Endodermal cell (in vitro differentiated cells): ENCODE measurements around the gene CAP2. TPM values are rescaled to one million over a fixed set of nuclear protein-coding genes. Genes with fewer than 3 reads are reported as not detected.

Experiments
- DNase-seq: peaks from one replicate; pipeline ENCODE4 v3.0.0-alpha.2; 2017
- H3K27ac ChIP-seq: 2 replicates; pipeline ENCODE4 v1.5.1; 2013; ENCODE audit warnings: mild to moderate bottlenecking, low read depth, low read length, moderate library complexity
- H3K27me3 ChIP-seq: 2 replicates; pipeline ENCODE4 v1.6.1; 2013; ENCODE audit warnings: mild to moderate bottlenecking, low read length, moderate library complexity; ENCODE audit not compliant: insufficient read depth, control insufficient read depth, poor library complexity, severe bottlenecking
- H3K36me3 ChIP-seq: 2 replicates; pipeline ENCODE4 v1.7.0; 2013; ENCODE audit warnings: mild to moderate bottlenecking, low read length, moderate library complexity; ENCODE audit not compliant: control insufficient read depth, insufficient read depth
- H3K4me1 ChIP-seq: one replicate; pipeline ENCODE4 v1.7.0; 2013; ENCODE audit warnings: low read length; ENCODE audit not compliant: control insufficient read depth, insufficient read depth
- H3K4me3 ChIP-seq: 2 replicates; pipeline ENCODE4 v1.5.1; 2013; ENCODE audit warnings: mild to moderate bottlenecking, low read length, moderate library complexity
- H3K9ac ChIP-seq: 2 replicates; pipeline ENCODE4 v1.6.1; 2013; ENCODE audit warnings: mild to moderate bottlenecking, low read length, moderate library complexity; ENCODE audit not compliant: poor library complexity, severe bottlenecking; ENCODE audit errors: extremely low read depth
- H3K9me3 ChIP-seq: 2 replicates; pipeline ENCODE4 v1.6.1; 2013; ENCODE audit warnings: mild to moderate bottlenecking, low read length, moderate library complexity; ENCODE audit not compliant: control insufficient read depth
- H3K27ac Mint-ChIP-seq: 2 replicates; pipeline ENCODE4 v1.8.0; 2020; ENCODE audit warnings: mixed read lengths
- H3K27me3 Mint-ChIP-seq: 2 replicates; pipeline ENCODE4 v1.8.0; 2021; ENCODE audit warnings: mild to moderate bottlenecking, mixed read lengths; ENCODE audit not compliant: insufficient read depth
- H3K36me3 Mint-ChIP-seq: 2 replicates; pipeline ENCODE4 v1.8.0; 2020; ENCODE audit warnings: low read depth, mixed read lengths
- H3K4me1 Mint-ChIP-seq: 2 replicates; pipeline ENCODE4 v1.8.0; 2020; ENCODE audit warnings: mixed read lengths
- H3K4me3 Mint-ChIP-seq: 2 replicates; pipeline ENCODE4 v1.8.0; 2020; ENCODE audit warnings: mild to moderate bottlenecking, moderate library complexity, mixed read lengths
- H3K9me3 Mint-ChIP-seq: 2 replicates; pipeline ENCODE4 v1.8.0; 2020; ENCODE audit warnings: mild to moderate bottlenecking, mixed read lengths
- WGBS, 2 experiments: methylation state at CpG; one replicate each; pipeline versions ENCODE4 v1.1.5 to v1.1.7; 2013; ENCODE audit warnings: missing lambda C conversion rate in 2 of 2, mixed read lengths in 1 of 2; ENCODE audit not compliant: insufficient coverage in 1 of 2, insufficient read length in 1 of 2; 5-methylcytosine and 5-hydroxymethylcytosine counted together
- total RNA-seq, 2 donors: library from RNA; stranded (reverse); fragmentation: NEBNext Ultra II Directional in 1 of 2; extraction: Animal tissue kit (Norgen Biotek cat#: 25700) in 1 of 2; gene quantifications; 2 replicates in 1 of 2; 3 replicates in 1 of 2; pipeline ENCODE4 v1.2.1, GENCODE V29; 2021
- TF ChIP-seq, protein P1 (sequence below): fragments of 200-600 bp; sonication (generic); conservative IDR thresholded peaks from 2 replicates; pipeline ENCODE4 v1.5.0; 2021; ENCODE audit warnings: antibody characterized with exemption, mild to moderate bottlenecking

Gene CAP2
- total RNA-seq, 2 donors from 2014 or later, result 29.8 to 35.9 TPM

DNA sequence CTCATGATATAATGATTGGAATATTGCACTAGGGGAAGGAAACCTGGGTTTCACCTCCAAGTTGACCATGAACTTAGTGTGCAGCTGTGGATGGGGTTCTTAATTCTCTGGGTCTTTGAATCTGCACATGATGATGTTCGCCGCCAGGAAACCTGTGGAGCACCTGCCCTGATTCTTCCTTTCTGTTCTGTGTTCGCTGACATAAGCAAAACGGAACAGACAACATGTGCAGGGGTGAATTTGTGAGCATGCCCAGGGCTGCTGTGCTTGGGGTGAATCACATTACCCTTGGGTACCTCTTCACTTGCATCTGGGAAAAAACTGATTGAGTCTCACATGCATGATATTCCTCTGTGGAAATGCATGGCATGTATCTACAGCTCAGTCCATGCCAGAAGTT, 48.8 kb downstream of the CAP2 start:
- no peak overlapping the region for H3K27ac ChIP-seq
- H3K4me3 ChIP-seq, result no peak overlapping the region
- peaks cover 43% of the 10 kb centered on the region for H3K36me3 Mint-ChIP-seq
- H3K27me3 ChIP-seq, result no peaks in the 10 kb centered on the region
- WGBS, 2 experiments, result 81 to 83% methylated on average over 4 of the region's 4 CpGs
- no peaks in the 10 kb centered on the region for H3K27me3 Mint-ChIP-seq
- H3K9me3 ChIP-seq, result no peaks in the 10 kb centered on the region
- TF ChIP-seq, protein P1, sequence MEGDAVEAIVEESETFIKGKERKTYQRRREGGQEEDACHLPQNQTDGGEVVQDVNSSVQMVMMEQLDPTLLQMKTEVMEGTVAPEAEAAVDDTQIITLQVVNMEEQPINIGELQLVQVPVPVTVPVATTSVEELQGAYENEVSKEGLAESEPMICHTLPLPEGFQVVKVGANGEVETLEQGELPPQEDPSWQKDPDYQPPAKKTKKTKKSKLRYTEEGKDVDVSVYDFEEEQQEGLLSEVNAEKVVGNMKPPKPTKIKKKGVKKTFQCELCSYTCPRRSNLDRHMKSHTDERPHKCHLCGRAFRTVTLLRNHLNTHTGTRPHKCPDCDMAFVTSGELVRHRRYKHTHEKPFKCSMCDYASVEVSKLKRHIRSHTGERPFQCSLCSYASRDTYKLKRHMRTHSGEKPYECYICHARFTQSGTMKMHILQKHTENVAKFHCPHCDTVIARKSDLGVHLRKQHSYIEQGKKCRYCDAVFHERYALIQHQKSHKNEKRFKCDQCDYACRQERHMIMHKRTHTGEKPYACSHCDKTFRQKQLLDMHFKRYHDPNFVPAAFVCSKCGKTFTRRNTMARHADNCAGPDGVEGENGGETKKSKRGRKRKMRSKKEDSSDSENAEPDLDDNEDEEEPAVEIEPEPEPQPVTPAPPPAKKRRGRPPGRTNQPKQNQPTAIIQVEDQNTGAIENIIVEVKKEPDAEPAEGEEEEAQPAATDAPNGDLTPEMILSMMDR, result no peak
- no peak overlapping the region for H3K4me3 Mint-ChIP-seq
- no peak overlapping the region for H3K9ac ChIP-seq
- no peaks in the 10 kb centered on the region for H3K4me1 ChIP-seq
- H3K9me3 Mint-ChIP-seq, result peaks cover 27% of the 10 kb centered on the region
- no peaks in the 10 kb centered on the region for H3K4me1 Mint-ChIP-seq
- peak; percentile 16 for DNase-seq
- H3K36me3 ChIP-seq, result peaks cover 39% of the 10 kb centered on the region
- no peak overlapping the region for H3K27ac Mint-ChIP-seq

DNA sequence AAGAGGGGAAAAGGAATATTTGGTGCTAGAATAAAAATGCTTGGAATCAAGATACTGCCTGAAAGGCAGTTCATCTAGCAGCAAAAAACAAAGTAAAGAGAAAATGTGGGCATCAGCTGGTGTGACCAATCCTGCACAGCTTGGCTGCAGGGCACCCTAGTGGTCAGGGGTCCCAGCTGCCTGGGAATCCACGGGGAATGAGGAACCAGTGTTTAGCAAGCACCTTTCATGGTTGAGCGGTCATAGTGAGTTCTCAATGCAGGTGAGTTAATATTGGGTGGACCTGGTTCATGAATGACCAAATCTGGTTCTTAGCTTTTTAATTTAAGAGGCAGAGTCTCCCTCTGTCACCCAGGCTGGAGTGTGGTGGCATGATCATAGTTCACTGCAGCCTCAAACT, 53.3 kb downstream of the CAP2 start:
- no peaks in the 10 kb centered on the region for H3K4me1 ChIP-seq
- Mint-ChIP-seq H3K27ac (no peak overlapping the region), H3K27me3 (no peaks in the 10 kb centered on the region), H3K4me3 (no peak overlapping the region), H3K4me1 (no peaks in the 10 kb centered on the region), H3K36me3 (peaks cover 17% of the 10 kb centered on the region), H3K9me3 (no peaks in the 10 kb centered on the region)
- peak; percentile 51 for DNase-seq
- H3K27me3 ChIP-seq, result no peaks in the 10 kb centered on the region
- no peaks in the 10 kb centered on the region for H3K9me3 ChIP-seq
- H3K36me3 ChIP-seq, result peaks cover 41% of the 10 kb centered on the region
- no peak overlapping the region for H3K4me3 ChIP-seq
- WGBS, 2 experiments, result 91% methylated on average over 2 of the region's 2 CpGs; no CpG with 5 or more reads in 1 of the 2 experiments
- no peak overlapping the region for H3K27ac ChIP-seq
- TF ChIP-seq, protein P1, result peak; percentile 65
- H3K9ac ChIP-seq, result no peak overlapping the region

DNA sequence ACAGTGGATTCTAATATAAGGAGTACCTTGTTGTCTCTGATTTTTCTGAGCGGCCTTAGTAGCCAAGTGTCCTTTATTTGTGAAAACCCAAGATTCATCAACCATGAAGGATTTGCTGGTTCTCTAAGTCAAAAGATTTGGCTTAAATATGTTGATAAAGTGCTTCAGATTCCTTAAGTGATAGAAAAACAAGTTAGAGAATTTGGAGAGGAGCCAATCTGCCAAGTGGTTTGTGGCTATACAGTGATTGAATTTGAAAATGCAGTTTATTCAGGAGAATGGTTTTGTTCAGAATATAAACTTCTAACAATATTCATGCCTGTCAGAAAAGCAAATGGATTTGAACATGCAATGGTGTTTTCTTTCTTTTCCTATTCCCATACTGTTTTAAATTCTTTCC, 54.8 kb downstream of the CAP2 start:
- no peak overlapping the region for H3K4me3 Mint-ChIP-seq
- Histone ChIP-seq H3K36me3 (peaks cover 37% of the 10 kb centered on the region), H3K27me3 (no peaks in the 10 kb centered on the region), H3K27ac (no peak overlapping the region), H3K9ac (no peak overlapping the region), H3K9me3 (no peaks in the 10 kb centered on the region), H3K4me3 (no peak overlapping the region), H3K4me1 (no peaks in the 10 kb centered on the region)
- TF ChIP-seq, protein P1, result no peak
- H3K36me3 Mint-ChIP-seq, result peaks cover 13% of the 10 kb centered on the region
- H3K9me3 Mint-ChIP-seq, result no peaks in the 10 kb centered on the region
- no peaks in the 10 kb centered on the region for H3K27me3 Mint-ChIP-seq
- H3K27ac Mint-ChIP-seq, result no peak overlapping the region
- DNase-seq, result no peak
- WGBS, 2 experiments, result 96 to 100% methylated on average over 1 of the region's 1 CpG
- H3K4me1 Mint-ChIP-seq, result no peaks in the 10 kb centered on the region
